Mucosa of descending colon (tissue), 3 donors: ENCODE measurements around the gene PRKAB1. TPM values are rescaled to one million over a fixed set of nuclear protein-coding genes. Genes with fewer than 3 reads are reported as not detected.
"Not testable (repeated sequence)": the region's sequence is repeated elsewhere in the genome, so short reads cannot be mapped to it uniquely, and the experiment has no call there.

Source experiments
- ATAC-seq: fragments of 200-7000 bp; cut with Tn5 transposase; one replicate; pipeline ENCODE4 v1.9.1; 2020; ENCODE audit warnings: mild to moderate bottlenecking, moderate library complexity
- DNase-seq, 3 donors: peaks; one replicate each; pipeline ENCODE4 v3.0.0-alpha.2; 2020
- H3K36me3 ChIP-seq: fragments of 200-600 bp; one replicate; pipeline ENCODE4 v1.8.0; 2021; ENCODE audit warnings: low read depth, mild to moderate bottlenecking
- H3K4me1 ChIP-seq: fragments of 200-600 bp; one replicate; pipeline ENCODE4 v1.8.0; 2021; ENCODE audit warnings: low read depth, mild to moderate bottlenecking
- H3K4me3 ChIP-seq: fragments of 200-600 bp; one replicate; pipeline ENCODE4 v1.8.0; 2021; ENCODE audit warnings: mild to moderate bottlenecking
- H3K9me3 ChIP-seq: fragments of 200-600 bp; one replicate; pipeline ENCODE4 v1.8.0; 2021; ENCODE audit warnings: mild to moderate bottlenecking
- intact Hi-C, 2 donors: fragments of 100-400 bp; cut with DNase I in 1 of 2; cut with micrococcal nuclease in 1 of 2; formaldehyde crosslinking; loops; one replicate each; pipeline versions ENCODE4 v1.11.0 to v1.11.1; 2022; cut with DNase I, micrococcal nuclease
- long read RNA-seq, 2 donors: library from polyadenylated mRNA; unstranded; transcript quantifications; one replicate each; pipeline ENCODE4 v2.0.0, GENCODE V29; 2019 to 2021
- total RNA-seq, 3 donors: library from RNA; stranded (reverse); fragmentation: NEBNext Ultra II Directional in 2 of 3; extraction: Animal tissue kit (Norgen Biotek cat#: 25700) in 2 of 3; gene quantifications; one replicate each; pipeline versions ENCODE4 v1.2.1 to v1.2.4, GENCODE V29; 2021 to 2023
- TF ChIP-seq, protein P1 (sequence below): fragments of 200-600 bp; IDR thresholded peaks from one replicate; pipeline ENCODE4 v1.8.0; 2022; ENCODE audit warnings: antibody characterized with exemption, mild to moderate bottlenecking
- donor health status: DM: no; HTN: no; CAD: no; lungs with moderate emphysema.
- donor health status: DM: no; HTN: no; CAD: no.
- donor health status: DM: no; HTN: yes; CAD: no.

The PRKAB1 gene, protein sequence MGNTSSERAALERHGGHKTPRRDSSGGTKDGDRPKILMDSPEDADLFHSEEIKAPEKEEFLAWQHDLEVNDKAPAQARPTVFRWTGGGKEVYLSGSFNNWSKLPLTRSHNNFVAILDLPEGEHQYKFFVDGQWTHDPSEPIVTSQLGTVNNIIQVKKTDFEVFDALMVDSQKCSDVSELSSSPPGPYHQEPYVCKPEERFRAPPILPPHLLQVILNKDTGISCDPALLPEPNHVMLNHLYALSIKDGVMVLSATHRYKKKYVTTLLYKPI
- total RNA-seq = 100 to 1,000 TPM in 1 of 3 donors, 10 to 100 TPM in 2; 63.8 to 127 (median 90.1) TPM
- long read RNA-seq, donor 1, full-length matches to known transcripts = 45 of 52 reads
- long read RNA-seq, donor 1, partial matches to known transcripts = 0 of 52 reads
- long read RNA-seq, donor 1, other reads (novel, unspliced or antisense) = 7 of 52 reads
- long read RNA-seq, donor 2, full-length matches to known transcripts = 45 of 58 reads
- long read RNA-seq, donor 2, partial matches to known transcripts = 3 of 58 reads
- long read RNA-seq, donor 2, other reads (novel, unspliced or antisense) = 10 of 58 reads

DNA sequence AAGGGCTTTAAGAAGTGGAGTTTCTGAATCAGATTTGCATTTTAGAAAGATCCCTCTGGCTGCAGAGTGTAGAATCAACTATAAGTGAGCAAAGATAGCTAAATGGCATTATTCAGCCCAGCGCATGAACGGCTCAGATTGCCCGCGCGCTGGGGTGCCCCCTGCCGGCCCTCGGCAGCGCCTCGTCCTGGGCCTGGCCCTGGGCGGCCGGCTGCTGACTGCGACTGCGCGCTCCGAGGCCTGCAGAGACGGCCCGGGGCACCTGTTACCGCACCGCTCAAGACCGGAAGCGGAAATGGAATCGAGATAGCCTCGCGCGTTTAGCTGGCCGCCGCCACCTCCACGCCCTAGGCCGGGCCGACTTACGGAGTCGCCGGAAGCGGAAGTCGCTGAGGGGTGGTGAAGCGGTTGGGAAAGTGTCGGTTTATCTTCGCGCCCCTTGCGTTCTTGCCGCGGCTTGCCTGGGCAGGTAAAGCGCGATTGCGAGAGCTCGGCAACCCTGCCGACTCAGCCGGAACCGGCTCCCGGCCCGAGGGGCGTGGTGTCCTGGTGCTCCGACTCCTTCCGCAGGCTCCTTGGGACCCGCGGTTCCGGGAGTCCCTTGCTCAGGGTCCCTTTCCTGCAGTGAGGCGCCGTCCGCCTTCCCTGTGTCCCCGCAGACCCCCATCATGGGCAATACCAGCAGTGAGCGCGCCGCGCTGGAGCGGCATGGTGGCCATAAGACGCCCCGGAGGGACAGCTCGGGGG lies at the start of gene PRKAB1:
Gene PRKAB1, plus strand, starts transcription at position 557 of the 747 bp plus-strand sequence. Its CDS starts 112 bp downstream, at position 669.
- ATAC-seq = peak; percentile 85
- no peaks in the 10 kb centered on the region for H3K36me3 ChIP-seq
- peak within 1 kb of the TSS; percentile 76 for H3K4me3 ChIP-seq
- TF ChIP-seq, protein P1, sequence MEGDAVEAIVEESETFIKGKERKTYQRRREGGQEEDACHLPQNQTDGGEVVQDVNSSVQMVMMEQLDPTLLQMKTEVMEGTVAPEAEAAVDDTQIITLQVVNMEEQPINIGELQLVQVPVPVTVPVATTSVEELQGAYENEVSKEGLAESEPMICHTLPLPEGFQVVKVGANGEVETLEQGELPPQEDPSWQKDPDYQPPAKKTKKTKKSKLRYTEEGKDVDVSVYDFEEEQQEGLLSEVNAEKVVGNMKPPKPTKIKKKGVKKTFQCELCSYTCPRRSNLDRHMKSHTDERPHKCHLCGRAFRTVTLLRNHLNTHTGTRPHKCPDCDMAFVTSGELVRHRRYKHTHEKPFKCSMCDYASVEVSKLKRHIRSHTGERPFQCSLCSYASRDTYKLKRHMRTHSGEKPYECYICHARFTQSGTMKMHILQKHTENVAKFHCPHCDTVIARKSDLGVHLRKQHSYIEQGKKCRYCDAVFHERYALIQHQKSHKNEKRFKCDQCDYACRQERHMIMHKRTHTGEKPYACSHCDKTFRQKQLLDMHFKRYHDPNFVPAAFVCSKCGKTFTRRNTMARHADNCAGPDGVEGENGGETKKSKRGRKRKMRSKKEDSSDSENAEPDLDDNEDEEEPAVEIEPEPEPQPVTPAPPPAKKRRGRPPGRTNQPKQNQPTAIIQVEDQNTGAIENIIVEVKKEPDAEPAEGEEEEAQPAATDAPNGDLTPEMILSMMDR = peak; percentile 92
- no peaks in the 10 kb centered on the region for H3K9me3 ChIP-seq
- DNase-seq = peak; percentile 97 to 98 (median 97)
- peaks cover 28% of the 10 kb centered on the region for H3K4me1 ChIP-seq
- intact Hi-C loops = no loop called here

DNA sequence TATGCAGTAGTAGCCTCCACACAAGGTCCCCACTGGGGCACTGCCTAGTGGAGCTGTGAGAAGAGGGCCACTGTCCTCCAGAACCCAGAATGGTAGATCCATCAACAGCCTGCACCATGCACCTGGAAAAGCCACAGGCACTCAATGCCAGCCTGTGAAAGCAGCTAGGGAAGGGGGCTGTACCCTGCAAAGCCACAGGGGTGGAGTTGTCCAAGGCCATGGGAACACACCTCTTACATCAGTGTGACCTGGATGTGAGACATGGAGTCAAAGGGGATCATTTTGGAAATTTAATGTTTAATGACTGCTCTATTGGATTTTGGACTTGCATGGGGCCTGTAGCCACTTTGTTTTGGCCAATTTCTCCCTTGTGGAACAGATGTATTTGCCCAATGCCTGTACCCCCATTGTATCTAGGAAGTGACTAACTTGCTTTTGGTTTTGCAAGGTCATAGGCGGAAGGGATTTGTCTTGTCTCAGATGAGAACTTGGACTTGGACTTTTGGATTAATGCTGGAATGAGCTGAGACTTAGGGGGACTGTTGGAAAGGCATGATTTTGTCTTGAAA lies 49.5 kb upstream of the PRKAB1 start:
- H3K36me3 ChIP-seq, H3K4me3 ChIP-seq, H3K9me3 ChIP-seq, H3K4me1 ChIP-seq, DNase-seq, intact Hi-C loops, ATAC-seq: not testable (repeated sequence)

DNA sequence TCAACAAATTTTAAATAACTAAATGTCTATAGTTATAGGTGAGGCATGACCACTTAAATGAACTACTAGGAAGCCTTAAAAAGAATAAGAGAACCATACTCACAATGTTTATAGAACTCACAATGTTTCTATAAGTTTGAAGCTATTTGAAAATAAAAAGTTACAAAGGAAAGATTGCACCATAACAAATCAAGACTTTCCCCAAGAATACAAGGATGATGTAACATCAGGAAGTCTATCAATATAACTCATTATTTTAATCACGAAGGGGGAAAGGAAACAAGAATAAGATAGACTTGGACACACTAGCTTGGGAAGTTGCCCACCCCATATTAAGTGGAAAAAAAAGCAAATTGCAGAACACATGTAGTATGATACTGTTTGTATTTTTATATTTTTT lies 47.4 kb upstream of the PRKAB1 start:
- intact Hi-C loops = no loop called here
- no peak for ATAC-seq
- no peaks in the 10 kb centered on the region for H3K36me3 ChIP-seq

DNA sequence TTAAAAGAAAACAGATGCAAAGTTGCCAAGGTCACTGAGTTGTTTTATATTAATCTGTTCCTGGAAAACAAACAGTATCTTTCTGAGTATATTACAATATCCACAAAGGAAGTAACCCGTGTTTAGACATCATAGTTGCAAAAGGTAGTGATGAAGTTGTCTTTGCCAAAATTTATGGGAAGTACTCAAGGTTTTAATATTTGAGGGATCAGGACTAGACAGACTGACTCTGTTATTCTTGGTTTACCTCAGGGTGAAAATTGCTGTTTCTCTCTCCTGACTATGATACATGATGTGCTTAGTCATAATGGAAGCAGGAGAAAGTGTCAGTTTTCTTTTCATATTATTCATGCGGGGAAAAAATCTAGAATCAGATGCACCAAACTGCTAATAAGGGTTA lies 46.1 kb upstream of the PRKAB1 start:
- DNase-seq = no peak
- TF ChIP-seq, protein P1 = no peak
- Histone ChIP-seq H3K4me1 (no peaks in the 10 kb centered on the region), H3K36me3 (no peaks in the 10 kb centered on the region), H3K4me3 (no peak overlapping the region), H3K9me3 (no peaks in the 10 kb centered on the region)
- ATAC-seq = no peak
- intact Hi-C loops = no loop called here

More for the DNA sequence above, 47.4 kb upstream of the PRKAB1 start:
- Histone ChIP-seq H3K4me3 (no peak overlapping the region), H3K9me3 (no peaks in the 10 kb centered on the region), H3K4me1 (no peaks in the 10 kb centered on the region)
- TF ChIP-seq, protein P1 = no peak
- no peak for DNase-seq

DNA sequence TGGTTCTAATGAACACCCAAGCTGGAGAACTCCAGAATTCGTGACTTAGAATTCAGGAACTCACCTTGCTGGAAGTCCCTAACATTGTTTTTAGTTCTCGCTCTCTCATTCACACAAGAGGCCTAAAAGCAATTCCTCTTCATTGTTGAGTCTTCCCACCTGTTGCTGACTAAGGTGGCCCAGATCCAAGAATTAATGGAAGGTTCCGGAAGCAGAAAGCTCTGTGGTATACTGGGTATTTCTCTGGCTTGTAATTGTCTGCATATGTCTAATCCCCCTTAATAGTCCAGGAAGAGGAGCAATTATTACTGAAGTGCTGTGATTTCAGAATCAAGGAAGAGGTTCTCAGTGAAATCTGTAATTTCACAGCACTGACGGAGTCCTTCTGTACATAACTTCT lies 43.0 kb upstream of the PRKAB1 start:
- TF ChIP-seq, protein P1 = no peak
- DNase-seq = no peak
- Histone ChIP-seq H3K9me3 (no peaks in the 10 kb centered on the region), H3K4me1 (no peaks in the 10 kb centered on the region), H3K36me3 (no peaks in the 10 kb centered on the region), H3K4me3 (no peak overlapping the region)
- ATAC-seq = no peak
- intact Hi-C loops = no loop called here
